ENCODE data around the gene KCTD14. TPM values are rescaled to one million over a fixed set of nuclear protein-coding genes. Genes with fewer than 3 reads are reported as not detected.

The KCTD14 gene
- total RNA-seq, 1 experiment from 2014 or later = 12.6 TPM

GRCh38 chr11:78011301-78011700 is 11.8 kb downstream of the KCTD14 start:
- ChIA-PET CTCF (no interaction called here), POLR2A (no interaction called here)
- H3K36me3 Mint-ChIP-seq = peaks cover 11% of the 10 kb centered on the region; the same call in 1 of the 2 replicates
- ATAC-seq (no peak), DNase-seq (ENCODE audit: low spot score) (no peak)
- no peak overlapping the region for H3K27ac Mint-ChIP-seq
- TF ChIP-seq ZNF219 (CRISPR knock-in tag; IDR thresholded peaks at IDR 0.05; ENCODE audit: borderline replicate concordance) (no peak), KAT7 (CRISPR knock-in tag; IDR thresholded peaks at IDR 0.05; ENCODE audit: borderline replicate concordance) (no peak), ARID4B (CRISPR knock-in tag; IDR thresholded peaks at IDR 0.05; ENCODE audit: borderline replicate concordance) (no peak), OVOL2 (CRISPR knock-in tag; IDR thresholded peaks at IDR 0.05; ENCODE audit: borderline replicate concordance) (no peak), EMX1 (CRISPR knock-in tag; IDR thresholded peaks at IDR 0.05) (no peak), GABPB1 (CRISPR knock-in tag; IDR thresholded peaks at IDR 0.05) (no peak), SMAD3 (CRISPR knock-in tag; IDR thresholded peaks at IDR 0.05; ENCODE audit: borderline replicate concordance) (no peak), CTCF (IDR thresholded peaks at IDR 0.05) (no peak), TP53 (CRISPR knock-in tag; IDR thresholded peaks at IDR 0.05) (no peak), ZNF396 (CRISPR knock-in tag; IDR thresholded peaks at IDR 0.05; ENCODE audit: borderline replicate concordance) (no peak), RORB (CRISPR knock-in tag; IDR thresholded peaks at IDR 0.05) (no peak), CBFB (CRISPR knock-in tag; IDR thresholded peaks at IDR 0.05; ENCODE audit: low read depth) (no peak), GTF2I (CRISPR knock-in tag; conservative IDR thresholded peaks at IDR 0.05) (no peak), ZSCAN18 (CRISPR knock-in tag; IDR thresholded peaks at IDR 0.05) (no peak), CREM (CRISPR knock-in tag; IDR thresholded peaks at IDR 0.05) (no peak), JAZF1 (CRISPR knock-in tag; IDR thresholded peaks at IDR 0.05) (no peak), ATF2 (CRISPR knock-in tag; IDR thresholded peaks at IDR 0.05; ENCODE audit: borderline replicate concordance, low read depth) (no peak), NFYB (CRISPR knock-in tag; conservative IDR thresholded peaks at IDR 0.05; ENCODE audit: low read depth) (no peak)
- TF ChIP-seq, protein P1, sequence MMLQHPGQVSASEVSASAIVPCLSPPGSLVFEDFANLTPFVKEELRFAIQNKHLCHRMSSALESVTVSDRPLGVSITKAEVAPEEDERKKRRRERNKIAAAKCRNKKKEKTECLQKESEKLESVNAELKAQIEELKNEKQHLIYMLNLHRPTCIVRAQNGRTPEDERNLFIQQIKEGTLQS (CRISPR knock-in tag; conservative IDR thresholded peaks at IDR 0.05) = no peak
- H3K4me1 Mint-ChIP-seq = no peaks in the 10 kb centered on the region
- no peaks in the 10 kb centered on the region for H3K27me3 Mint-ChIP-seq (ENCODE audit: low read depth)
- H3K4me3 Mint-ChIP-seq = no peak overlapping the region
- H3K9me3 Mint-ChIP-seq = no peaks in the 10 kb centered on the region

All from WTC11 (cell line).